Panc1 (cell line): ENCODE data around the gene PTGIS. TPM values are rescaled to one million over a fixed set of nuclear protein-coding genes. Genes with fewer than 3 reads are reported as not detected.

ENCODE experiments used
- ATAC-seq: fragments of 200-7000 bp; cut with Tn5 transposase; 2 replicates; pipeline ENCODE4 v1.9.1; 2020; ENCODE audit warnings: mild to moderate bottlenecking, moderate library complexity
- BruUV-seq: library from RNA; stranded (reverse); fragments of 400-500 nt; replicated peaks from 2 replicates; lab custom pipeline; 2021; lab: Mats Ljungman, UMichigan
- CTCF ChIA-PET: fragments of 300-600 bp; sonication (Branson Sonifier 250); formaldehyde crosslinking; loops from one replicate; lab custom pipeline; 2022; ENCODE audit warnings: antibody characterized with exemption; lab: Charles Lee
- POLR2A ChIA-PET: fragments of 300-600 bp; sonication (Branson Sonifier 250); formaldehyde crosslinking; loops from one replicate; lab custom pipeline; 2022; ENCODE audit warnings: antibody characterized with exemption; lab: Charles Lee
- DNase-seq: peaks from one replicate; pipeline ENCODE4 v3.0.0-alpha.2; 2010; ENCODE audit warnings: low read depth, low spot score
- H3K27ac ChIP-seq: 2 replicates; pipeline ENCODE4 v1.5.1; 2011; ENCODE audit warnings: mild to moderate bottlenecking, low read length, inconsistent platforms
- H3K27me3 ChIP-seq: fragments of 200-500 bp; sonication (Bioruptor generic); 2 replicates; pipeline ENCODE4 v1.6.0; 2014; ENCODE audit warnings: low read length, inconsistent platforms; ENCODE audit not compliant: control insufficient read depth, insufficient read depth
- H3K36me3 ChIP-seq: fragments of 200-500 bp; sonication (Bioruptor generic); 2 replicates; pipeline ENCODE4 v1.5.1; 2014; ENCODE audit warnings: inconsistent platforms, mild to moderate bottlenecking, low read length, moderate library complexity; ENCODE audit not compliant: control insufficient read depth, insufficient read depth
- H3K4me1 ChIP-seq: 2 replicates; pipeline ENCODE4 v1.5.1; 2011; ENCODE audit warnings: inconsistent platforms, mild to moderate bottlenecking, low read length, moderate library complexity; ENCODE audit not compliant: control insufficient read depth, insufficient read depth
- H3K4me3 ChIP-seq, 2 experiments: 2 replicates each; pipeline ENCODE4 v1.5.1; 2011 to 2012; ENCODE audit warnings: low read depth in 2 of 2, low read length in 2 of 2, mild to moderate bottlenecking in 2 of 2, inconsistent platforms in 1 of 2, moderate library complexity in 1 of 2
- H3K9me3 ChIP-seq: fragments of 200-500 bp; sonication (Bioruptor generic); 2 replicates; pipeline ENCODE4 v1.5.1; 2014; ENCODE audit warnings: low read depth, mild to moderate bottlenecking, inconsistent platforms, low read length, moderate library complexity; ENCODE audit not compliant: control insufficient read depth, insufficient read depth
- POLR2AphosphoS5 ChIP-seq: IDR thresholded peaks from 2 replicates; pipeline ENCODE4 v1.6.1; 2012; ENCODE audit warnings: mild to moderate bottlenecking, low read depth, low read length, moderate library complexity
- SIN3A ChIP-seq: IDR thresholded peaks from 2 replicates; pipeline ENCODE4 v1.6.1; 2012; ENCODE audit warnings: low read depth, mild to moderate bottlenecking, low read length, moderate library complexity, borderline replicate concordance; ENCODE audit not compliant: insufficient read depth
- TCF7L2 ChIP-seq: IDR thresholded peaks from 2 replicates; pipeline ENCODE4 v1.6.1; 2011; ENCODE audit warnings: mild to moderate bottlenecking, low read depth, low read length, inconsistent platforms
- in situ Hi-C: cut with HindIII; loops from 2 replicates; pipeline ENCODE4 v1.10.0; 2016; ENCODE audit warnings: low sequenced_read_pairs, low pct_unique_long_range_greater_than_20kb
- intact Hi-C: fragments of 100-400 bp; cut with micrococcal nuclease; formaldehyde crosslinking; loops from one replicate; pipeline ENCODE4 v1.10.0; 2022; ENCODE audit not compliant: unreplicated experiment
- total RNA-seq: library from RNA; stranded (reverse); gene quantifications from one replicate; pipeline ENCODE4 v1.2.1, GENCODE V29; 2021; ENCODE audit not compliant: unreplicated experiment
- TF ChIP-seq, protein P1 (sequence below): fragments of 450-650 bp; IDR thresholded peaks from 2 replicates; pipeline ENCODE4 v1.5.1; 2017; ENCODE audit warnings: mild to moderate bottlenecking
- TF ChIP-seq, protein P2 (sequence below), 2 experiments: IDR thresholded peaks; 2 replicates each; pipeline ENCODE4 v1.6.1; 2011 to 2012; ENCODE audit warnings: low read depth in 2 of 2, control low read depth in 1 of 2, low read length in 1 of 2, mild to moderate bottlenecking in 1 of 2, moderate library complexity in 1 of 2; ENCODE audit not compliant: insufficient read depth in 1 of 2

PTGIS gene
- total RNA-seq, 1 experiment from 2014 or later: 4.4 TPM

- BruUV-seq: no TSS peak
- intact Hi-C loops: no loop called here
- ATAC-seq: 0 out of 2 replicates have a peak, but pooled peaks have one; percentile 29
- ChIA-PET POLR2A (no interaction called here), CTCF (interaction anchor here (0.6 kb wide), 1 partner anchor 79 kb away, joined by 3 read pairs; no protein-coding TSS in a partner anchor)
- Histone ChIP-seq H3K36me3 (no peaks in the 10 kb centered on the region), H3K27ac (no peak overlapping the region), H3K27me3 (no peaks in the 10 kb centered on the region), H3K4me1 (peaks cover 12% of the 10 kb centered on the region), H3K4me3 (no peak overlapping the region), H3K9me3 (no peaks in the 10 kb centered on the region)
- DNase-seq: no peak
- in situ Hi-C loops: no loop called here
- TF ChIP-seq, protein P1, sequence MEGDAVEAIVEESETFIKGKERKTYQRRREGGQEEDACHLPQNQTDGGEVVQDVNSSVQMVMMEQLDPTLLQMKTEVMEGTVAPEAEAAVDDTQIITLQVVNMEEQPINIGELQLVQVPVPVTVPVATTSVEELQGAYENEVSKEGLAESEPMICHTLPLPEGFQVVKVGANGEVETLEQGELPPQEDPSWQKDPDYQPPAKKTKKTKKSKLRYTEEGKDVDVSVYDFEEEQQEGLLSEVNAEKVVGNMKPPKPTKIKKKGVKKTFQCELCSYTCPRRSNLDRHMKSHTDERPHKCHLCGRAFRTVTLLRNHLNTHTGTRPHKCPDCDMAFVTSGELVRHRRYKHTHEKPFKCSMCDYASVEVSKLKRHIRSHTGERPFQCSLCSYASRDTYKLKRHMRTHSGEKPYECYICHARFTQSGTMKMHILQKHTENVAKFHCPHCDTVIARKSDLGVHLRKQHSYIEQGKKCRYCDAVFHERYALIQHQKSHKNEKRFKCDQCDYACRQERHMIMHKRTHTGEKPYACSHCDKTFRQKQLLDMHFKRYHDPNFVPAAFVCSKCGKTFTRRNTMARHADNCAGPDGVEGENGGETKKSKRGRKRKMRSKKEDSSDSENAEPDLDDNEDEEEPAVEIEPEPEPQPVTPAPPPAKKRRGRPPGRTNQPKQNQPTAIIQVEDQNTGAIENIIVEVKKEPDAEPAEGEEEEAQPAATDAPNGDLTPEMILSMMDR: no peak
- TF ChIP-seq POLR2AphosphoS5 (no peak), SIN3A (no peak), TCF7L2 (no peak)
- TF ChIP-seq, protein P2, sequence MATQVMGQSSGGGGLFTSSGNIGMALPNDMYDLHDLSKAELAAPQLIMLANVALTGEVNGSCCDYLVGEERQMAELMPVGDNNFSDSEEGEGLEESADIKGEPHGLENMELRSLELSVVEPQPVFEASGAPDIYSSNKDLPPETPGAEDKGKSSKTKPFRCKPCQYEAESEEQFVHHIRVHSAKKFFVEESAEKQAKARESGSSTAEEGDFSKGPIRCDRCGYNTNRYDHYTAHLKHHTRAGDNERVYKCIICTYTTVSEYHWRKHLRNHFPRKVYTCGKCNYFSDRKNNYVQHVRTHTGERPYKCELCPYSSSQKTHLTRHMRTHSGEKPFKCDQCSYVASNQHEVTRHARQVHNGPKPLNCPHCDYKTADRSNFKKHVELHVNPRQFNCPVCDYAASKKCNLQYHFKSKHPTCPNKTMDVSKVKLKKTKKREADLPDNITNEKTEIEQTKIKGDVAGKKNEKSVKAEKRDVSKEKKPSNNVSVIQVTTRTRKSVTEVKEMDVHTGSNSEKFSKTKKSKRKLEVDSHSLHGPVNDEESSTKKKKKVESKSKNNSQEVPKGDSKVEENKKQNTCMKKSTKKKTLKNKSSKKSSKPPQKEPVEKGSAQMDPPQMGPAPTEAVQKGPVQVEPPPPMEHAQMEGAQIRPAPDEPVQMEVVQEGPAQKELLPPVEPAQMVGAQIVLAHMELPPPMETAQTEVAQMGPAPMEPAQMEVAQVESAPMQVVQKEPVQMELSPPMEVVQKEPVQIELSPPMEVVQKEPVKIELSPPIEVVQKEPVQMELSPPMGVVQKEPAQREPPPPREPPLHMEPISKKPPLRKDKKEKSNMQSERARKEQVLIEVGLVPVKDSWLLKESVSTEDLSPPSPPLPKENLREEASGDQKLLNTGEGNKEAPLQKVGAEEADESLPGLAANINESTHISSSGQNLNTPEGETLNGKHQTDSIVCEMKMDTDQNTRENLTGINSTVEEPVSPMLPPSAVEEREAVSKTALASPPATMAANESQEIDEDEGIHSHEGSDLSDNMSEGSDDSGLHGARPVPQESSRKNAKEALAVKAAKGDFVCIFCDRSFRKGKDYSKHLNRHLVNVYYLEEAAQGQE (IDR thresholded peaks at IDR 0.05; ENCODE audit: insufficient read depth in 1 of 2, low read depth in 2 of 2, low read length in 1 of 2): no peak
Measured at GRCh38 chr20:49594931-49595315, 27.0 kb upstream of the PTGIS start.

GRCh38 chr20:49594143-49594930 is 26.4 kb upstream of the PTGIS start:
- ChIA-PET POLR2A (no interaction called here), CTCF (no interaction called here)
- in situ Hi-C loops (no loop called here), intact Hi-C loops (no loop called here)
- H3K27me3 ChIP-seq: no peaks in the 10 kb centered on the region
- BruUV-seq: no TSS peak
- ATAC-seq: peak; percentile 20; the same call in 1 of the 2 replicates
- H3K36me3 ChIP-seq: no peaks in the 10 kb centered on the region
- H3K27ac ChIP-seq: peak overlapping the region; percentile 52
- H3K4me1 ChIP-seq: peaks cover 12% of the 10 kb centered on the region
- no peaks in the 10 kb centered on the region for H3K9me3 ChIP-seq
- TF ChIP-seq SIN3A: no peak
- TF ChIP-seq TCF7L2: no peak
- TF ChIP-seq, protein P2 (IDR thresholded peaks at IDR 0.05; ENCODE audit: insufficient read depth in 1 of 2, low read depth in 2 of 2, low read length in 1 of 2): no peak
- TF ChIP-seq, protein P1: no peak
- TF ChIP-seq POLR2AphosphoS5: no peak
- H3K4me3 ChIP-seq: no peak overlapping the region
- DNase-seq: no peak
